CD14-positive monocyte (primary cell): Measurements from ENCODE around the gene MYO7A. TPM values are rescaled to one million over a fixed set of nuclear protein-coding genes. Genes with fewer than 3 reads are reported as not detected.
A peak's percentile ranks its signal among the peaks of the same experiment; 100 is the strongest.

Experiments
- DNase-seq, 3 donors: peaks; one replicate each; pipeline ENCODE4 v3.0.0-alpha.2; 2011 to 2022
- H2AFZ ChIP-seq: 2 replicates; pipeline ENCODE4 v1.6.0; 2012; ENCODE audit warnings: mild to moderate bottlenecking, low read depth, low read length, inconsistent platforms; ENCODE audit not compliant: insufficient read depth, poor library complexity, severe bottlenecking
- H3K27ac ChIP-seq, 2 donors: 1 replicate in 1 of 2; 2 replicates in 1 of 2; pipeline ENCODE4 v1.5.1; 2012 to 2013; ENCODE audit warnings: low read length in 2 of 2, control low read depth in 1 of 2, inconsistent platforms in 1 of 2, low read depth in 1 of 2, mild to moderate bottlenecking in 1 of 2
- H3K27me3 ChIP-seq, 2 donors: one replicate each; pipeline versions ENCODE4 v1.6.0 to v1.6.1; 2011 to 2013; ENCODE audit warnings: low read length in 2 of 2; ENCODE audit not compliant: control insufficient read depth in 2 of 2, insufficient read depth in 2 of 2
- H3K36me3 ChIP-seq, 2 donors: replicated peaks in 1 of 2; 1 replicate in 1 of 2; 2 replicates in 1 of 2; pipeline versions ENCODE4 v1.5.1 to v1.6.1; 2012 to 2013; ENCODE audit warnings: low read length in 2 of 2, control low read depth in 1 of 2, inconsistent platforms in 1 of 2, mild to moderate bottlenecking in 1 of 2; ENCODE audit not compliant: insufficient read depth in 2 of 2, control insufficient read depth in 1 of 2
- H3K4me1 ChIP-seq, 2 donors: 1 replicate in 1 of 2; 2 replicates in 1 of 2; pipeline versions ENCODE4 v1.5.1 to v1.6.1; 2012 to 2013; ENCODE audit warnings: low read length in 2 of 2, control low read depth in 1 of 2, inconsistent platforms in 1 of 2, mild to moderate bottlenecking in 1 of 2, moderate library complexity in 1 of 2; ENCODE audit not compliant: insufficient read depth in 2 of 2, control insufficient read depth in 1 of 2
- H3K4me2 ChIP-seq: replicated peaks from 2 replicates; pipeline ENCODE3; 2012; ENCODE audit warnings: low read length, moderate library complexity, mild to moderate bottlenecking; ENCODE audit not compliant: poor library complexity, severe bottlenecking; ENCODE audit errors: extremely low read depth
- H3K4me3 ChIP-seq, 3 experiments: fragments of 200-600 bp in 1 of 3; sonication (generic) in 1 of 3; replicated peaks in 1 of 3; 1 replicate in 2 of 3; 2 replicates in 1 of 3; pipeline ENCODE4 v1.5.1; 2011 to 2013; ENCODE audit warnings: low read length in 3 of 3, mild to moderate bottlenecking in 3 of 3, control low read depth in 2 of 3, low read depth in 2 of 3, inconsistent platforms in 1 of 3, moderate library complexity in 1 of 3
- H3K79me2 ChIP-seq: 2 replicates; pipeline ENCODE4 v1.6.0; 2012; ENCODE audit warnings: mild to moderate bottlenecking, control low read depth, inconsistent platforms, low read length, moderate library complexity; ENCODE audit not compliant: insufficient read depth
- H3K9ac ChIP-seq: 2 replicates; pipeline ENCODE4 v1.6.0; 2017; ENCODE audit warnings: low read length, mild to moderate bottlenecking; ENCODE audit not compliant: insufficient read depth, poor library complexity, severe bottlenecking
- H3K9me3 ChIP-seq, 2 donors: replicated peaks in 1 of 2; 1 replicate in 1 of 2; 2 replicates in 1 of 2; pipeline versions ENCODE4 v1.5.1 to v1.6.1; 2012 to 2013; ENCODE audit warnings: low read length in 2 of 2, control low read depth in 1 of 2; ENCODE audit not compliant: control insufficient read depth in 1 of 2, insufficient read depth in 1 of 2
- H4K20me1 ChIP-seq: 2 replicates; pipeline ENCODE4 v1.6.0; 2012; ENCODE audit warnings: mild to moderate bottlenecking, low read length, control low read depth, moderate library complexity; ENCODE audit not compliant: insufficient read depth
- H3K27ac Mint-ChIP-seq, 7 donors: one replicate each; pipeline ENCODE4 v1.8.0; 2020; ENCODE audit warnings: mild to moderate bottlenecking in 7 of 7, mixed read lengths in 7 of 7, moderate library complexity in 6 of 7, inconsistent platforms in 2 of 7
- H3K27me3 Mint-ChIP-seq, 3 donors: one replicate each; pipeline ENCODE4 v1.8.0; 2021 to 2022; ENCODE audit warnings: low read depth in 3 of 3, mild to moderate bottlenecking in 3 of 3, mixed read lengths in 3 of 3, moderate library complexity in 3 of 3, inconsistent platforms in 1 of 3
- H3K36me3 Mint-ChIP-seq, 2 donors: one replicate each; pipeline ENCODE4 v1.8.0; 2020; ENCODE audit warnings: mixed read lengths in 2 of 2, inconsistent platforms in 1 of 2, mild to moderate bottlenecking in 1 of 2
- H3K4me1 Mint-ChIP-seq: one replicate; pipeline ENCODE4 v1.8.0; 2020; ENCODE audit warnings: mild to moderate bottlenecking, mixed read lengths
- H3K4me3 Mint-ChIP-seq, 2 donors: one replicate each; pipeline ENCODE4 v1.8.0; 2020; ENCODE audit warnings: mild to moderate bottlenecking in 2 of 2, mixed read lengths in 2 of 2, moderate library complexity in 1 of 2
- H3K9me3 Mint-ChIP-seq, 7 donors: one replicate each; pipeline ENCODE4 v1.8.0; 2020 to 2022; ENCODE audit warnings: mixed read lengths in 7 of 7, mild to moderate bottlenecking in 6 of 7, moderate library complexity in 6 of 7, inconsistent platforms in 2 of 7
- CTCF ChIP-seq: fragments of 200-600 bp; IDR thresholded peaks from one replicate; pipeline ENCODE4 v1.8.0; 2022; ENCODE audit warnings: antibody characterized with exemption, mild to moderate bottlenecking
- WGBS: methylation state at CpG from one replicate; pipeline ENCODE4 v1.1.5; 2013; ENCODE audit warnings: missing lambda C conversion rate; ENCODE audit not compliant: insufficient coverage; 5-methylcytosine and 5-hydroxymethylcytosine counted together
- intact Hi-C, 2 donors: fragments of 100-400 bp; cut with micrococcal nuclease; formaldehyde crosslinking; loops; one replicate each; pipeline versions ENCODE4 v1.15.0 to v1.15.1; 2023
- polyA plus RNA-seq, 3 donors: library from polyadenylated mRNA; depleted of rRNA in 1 of 3; unstranded in 2 of 3; stranded (reverse) in 1 of 3; fragments of 300-500 nt in 2 of 3; fragments of >200 nt in 1 of 3; fragmentation: Illumina TruSeq in 2 of 3; gene quantifications; 1 replicate in 2 of 3; 2 replicates in 1 of 3; pipeline ENCODE4 v1.2.3, GENCODE V29; 2012 to 2021

MYO7A gene
- polyA plus RNA-seq, 3 donors, result 3.5 to 7.8 (median 3.6) TPM

DNA sequence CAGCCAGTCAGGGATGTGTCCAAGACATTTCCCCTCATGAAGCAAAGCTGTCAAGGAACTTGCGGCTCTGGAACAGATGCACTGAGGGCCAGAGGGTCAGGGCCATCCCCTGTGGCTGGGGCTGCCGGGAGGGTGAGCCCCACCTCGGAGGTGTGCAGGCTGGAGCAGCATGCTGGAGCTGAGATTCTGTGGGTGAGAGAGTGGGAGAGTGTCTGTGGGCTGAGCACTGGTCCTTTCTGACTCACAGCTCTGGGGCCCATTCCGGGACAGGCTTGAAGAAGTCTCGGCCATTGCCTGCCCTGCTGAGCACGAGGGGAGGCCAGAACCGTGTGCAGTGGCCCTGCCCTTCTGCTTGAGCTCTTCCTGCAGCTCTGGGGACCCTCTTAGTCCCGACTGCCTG is 23.3 kb upstream of the MYO7A start:
- H2AFZ ChIP-seq, result no peak overlapping the region
- no peaks in the 10 kb centered on the region for H3K4me1 ChIP-seq
- H3K4me3 ChIP-seq, result no peak overlapping the region
- Mint-ChIP-seq H3K9me3 (peaks cover 0 to 3% (median 0%) of the 10 kb centered on the region in 7 donors), H3K4me1 (peaks cover 6% of the 10 kb centered on the region), H3K4me3 (no peak overlapping the region), H3K36me3 (no peaks in the 10 kb centered on the region), H3K27me3 (peaks cover 3 to 9% (median 4%) of the 10 kb centered on the region in 3 donors), H3K27ac (peak overlapping the region in 1 of 7 donors; percentile 50)
- no peaks in the 10 kb centered on the region for H3K36me3 ChIP-seq
- intact Hi-C loops, result no loop called here
- H4K20me1 ChIP-seq, result no peaks in the 10 kb centered on the region
- H3K79me2 ChIP-seq, result no peaks in the 10 kb centered on the region
- H3K27me3 ChIP-seq, result no peaks in the 10 kb centered on the region
- TF ChIP-seq CTCF, result no peak
- H3K9me3 ChIP-seq, result no peaks in the 10 kb centered on the region
- H3K9ac ChIP-seq, result no peak overlapping the region
- H3K27ac ChIP-seq, result no peak overlapping the region
- DNase-seq, result no peak
- H3K4me2 ChIP-seq, result no peak overlapping the region
- WGBS, result 95% methylated on average over 8 of the region's 8 CpGs

GRCh38 chr11:77106321-77106720 is 21.7 kb upstream of the MYO7A start:
- Mint-ChIP-seq H3K27me3 (peaks cover 1 to 10% (median 3%) of the 10 kb centered on the region in 3 donors), H3K4me3 (no peak overlapping the region), H3K9me3 (no peaks in the 10 kb centered on the region), H3K27ac (no peak overlapping the region), H3K4me1 (peaks cover 6% of the 10 kb centered on the region), H3K36me3 (no peaks in the 10 kb centered on the region)
- Histone ChIP-seq H3K27ac (no peak overlapping the region), H3K4me2 (no peak overlapping the region), H3K9ac (no peak overlapping the region), H4K20me1 (no peaks in the 10 kb centered on the region), H3K4me1 (no peaks in the 10 kb centered on the region), H3K9me3 (no peaks in the 10 kb centered on the region), H3K79me2 (no peaks in the 10 kb centered on the region), H3K27me3 (no peaks in the 10 kb centered on the region), H3K36me3 (no peaks in the 10 kb centered on the region), H2AFZ (no peak overlapping the region), H3K4me3 (no peak overlapping the region)
- WGBS, result 80% methylated on average over 1 of the region's 7 CpGs
- intact Hi-C loops, result no loop called here
- no peak for DNase-seq
- TF ChIP-seq CTCF, result no peak
